ENCODE measurements around the gene RAPGEF5. TPM values are rescaled to one million over a fixed set of nuclear protein-coding genes. Genes with fewer than 3 reads are reported as not detected.

Gene RAPGEF5
- total RNA-seq, 1 experiment from 2014 or later = 5.6 TPM

DNA sequence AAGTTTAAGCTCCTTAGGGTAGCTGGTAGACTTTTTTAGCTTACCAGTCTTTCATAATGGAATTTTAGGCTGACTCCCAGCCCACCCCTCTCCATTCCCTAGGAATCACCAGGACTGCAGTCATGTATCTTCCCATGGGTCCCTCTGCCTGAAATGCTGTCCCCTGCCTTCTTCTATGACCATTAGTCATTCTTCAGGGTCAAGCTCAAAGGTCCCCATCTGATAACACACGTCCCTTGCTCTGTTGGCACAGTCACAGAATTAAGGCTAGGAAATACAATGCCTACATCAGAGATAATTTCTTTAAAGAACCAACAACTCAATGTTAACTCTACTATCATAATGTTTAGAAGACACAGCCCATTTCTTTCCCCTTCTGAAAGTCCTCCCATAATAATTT, 140.6 kb downstream of the RAPGEF5 start:
- H3K4me1 ChIP-seq (ENCODE audit: insufficient read depth, low read length) = no peaks in the 10 kb centered on the region
- ATAC-seq (no peak), DNase-seq (no peak)
- CTCF ChIA-PET = no interaction called here
- BruUV-seq (replicated peaks) = no TSS peak
- no peak overlapping the region for H3K4me2 ChIP-seq (ENCODE audit: low read length)
- no peaks in the 10 kb centered on the region for H3K79me2 ChIP-seq (ENCODE audit: low read length)
- H3F3A ChIP-seq (ENCODE audit: low read length, unreplicated experiment) = no peaks in the 10 kb centered on the region
- H3K9ac ChIP-seq (ENCODE audit: low read length) = no peak overlapping the region
- intact Hi-C loops (cut with micrococcal nuclease) = no loop called here
- no peaks in the 10 kb centered on the region for H3K27me3 ChIP-seq (ENCODE audit: low read length)
- no peaks in the 10 kb centered on the region for H4K20me1 ChIP-seq (ENCODE audit: low read length)
- no peak overlapping the region for H3K4me3 ChIP-seq (ENCODE audit: low read length)
- no peak for TF ChIP-seq EZH2phosphoT487 (IDR thresholded peaks at IDR 0.05; ENCODE audit: borderline replicate concordance, low read length)
- TF ChIP-seq, protein P1, sequence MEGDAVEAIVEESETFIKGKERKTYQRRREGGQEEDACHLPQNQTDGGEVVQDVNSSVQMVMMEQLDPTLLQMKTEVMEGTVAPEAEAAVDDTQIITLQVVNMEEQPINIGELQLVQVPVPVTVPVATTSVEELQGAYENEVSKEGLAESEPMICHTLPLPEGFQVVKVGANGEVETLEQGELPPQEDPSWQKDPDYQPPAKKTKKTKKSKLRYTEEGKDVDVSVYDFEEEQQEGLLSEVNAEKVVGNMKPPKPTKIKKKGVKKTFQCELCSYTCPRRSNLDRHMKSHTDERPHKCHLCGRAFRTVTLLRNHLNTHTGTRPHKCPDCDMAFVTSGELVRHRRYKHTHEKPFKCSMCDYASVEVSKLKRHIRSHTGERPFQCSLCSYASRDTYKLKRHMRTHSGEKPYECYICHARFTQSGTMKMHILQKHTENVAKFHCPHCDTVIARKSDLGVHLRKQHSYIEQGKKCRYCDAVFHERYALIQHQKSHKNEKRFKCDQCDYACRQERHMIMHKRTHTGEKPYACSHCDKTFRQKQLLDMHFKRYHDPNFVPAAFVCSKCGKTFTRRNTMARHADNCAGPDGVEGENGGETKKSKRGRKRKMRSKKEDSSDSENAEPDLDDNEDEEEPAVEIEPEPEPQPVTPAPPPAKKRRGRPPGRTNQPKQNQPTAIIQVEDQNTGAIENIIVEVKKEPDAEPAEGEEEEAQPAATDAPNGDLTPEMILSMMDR (conservative IDR thresholded peaks at IDR 0.05; ENCODE audit: low read depth, low read length) = no peak
- no peak for TF ChIP-seq EZH2 (IDR thresholded peaks at IDR 0.05; ENCODE audit: low read length, unreplicated experiment)
- POLR2A ChIA-PET (ENCODE audit: unreplicated experiment) = interaction anchor here (0.7 kb wide), 1 partner anchor 236 kb away, joined by 7 read pairs; no protein-coding TSS in a partner anchor
- no peaks in the 10 kb centered on the region for H3K36me3 ChIP-seq (ENCODE audit: low read depth, low read length)
- no peaks in the 10 kb centered on the region for H3K9me2 ChIP-seq (replicated peaks; ENCODE audit: low read length)
- H3K9me3 ChIP-seq (ENCODE audit: low read length) = no peaks in the 10 kb centered on the region
- H3K27ac ChIP-seq (ENCODE audit: low read length) = no peak overlapping the region
- H2AFZ ChIP-seq (ENCODE audit: low read length) = no peak overlapping the region

DNA sequence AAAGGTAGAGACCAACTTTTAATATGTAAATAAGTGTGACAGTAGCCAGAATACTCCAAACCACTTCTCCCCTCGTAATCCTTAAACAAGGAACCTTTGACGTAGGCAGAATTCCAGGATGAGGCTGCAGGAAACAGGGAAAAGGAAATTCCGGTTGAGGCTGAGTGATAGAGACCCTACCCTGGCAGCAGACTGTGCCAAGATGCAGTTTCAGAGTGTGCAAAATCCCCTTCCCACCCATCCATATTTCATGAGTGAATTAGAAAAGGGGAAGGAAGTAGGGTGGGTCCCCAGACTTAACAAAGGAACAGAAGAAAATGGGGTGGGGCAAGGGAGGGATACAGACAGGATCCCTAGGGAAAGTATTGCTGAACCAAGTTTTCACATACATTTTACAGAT, 143.0 kb downstream of the RAPGEF5 start:
- Histone ChIP-seq H3K79me2 (ENCODE audit: low read length) (no peaks in the 10 kb centered on the region), H3K4me3 (ENCODE audit: low read length) (no peak overlapping the region), H3K27ac (ENCODE audit: low read length) (no peak overlapping the region), H3K9me3 (ENCODE audit: low read length) (no peaks in the 10 kb centered on the region), H3F3A (ENCODE audit: low read length, unreplicated experiment) (no peaks in the 10 kb centered on the region), H3K9ac (ENCODE audit: low read length) (no peak overlapping the region), H2AFZ (ENCODE audit: low read length) (no peak overlapping the region), H4K20me1 (ENCODE audit: low read length) (no peaks in the 10 kb centered on the region), H3K27me3 (ENCODE audit: low read length) (no peaks in the 10 kb centered on the region), H3K36me3 (ENCODE audit: low read depth, low read length) (no peaks in the 10 kb centered on the region), H3K4me2 (ENCODE audit: low read length) (no peak overlapping the region), H3K4me1 (ENCODE audit: insufficient read depth, low read length) (peaks cover 4% of the 10 kb centered on the region), H3K9me2 (replicated peaks; ENCODE audit: low read length) (no peaks in the 10 kb centered on the region)
- no TSS peak for BruUV-seq (replicated peaks)
- TF ChIP-seq, protein P1 (conservative IDR thresholded peaks at IDR 0.05; ENCODE audit: low read depth, low read length) = no peak
- TF ChIP-seq EZH2 (IDR thresholded peaks at IDR 0.05; ENCODE audit: low read length, unreplicated experiment) (no peak), EZH2phosphoT487 (IDR thresholded peaks at IDR 0.05; ENCODE audit: borderline replicate concordance, low read length) (no peak)
- intact Hi-C loops (cut with micrococcal nuclease) = no loop called here
- ATAC-seq (no peak), DNase-seq (no peak)
- ChIA-PET POLR2A (ENCODE audit: unreplicated experiment) (no interaction called here), CTCF (no interaction called here)

DNA sequence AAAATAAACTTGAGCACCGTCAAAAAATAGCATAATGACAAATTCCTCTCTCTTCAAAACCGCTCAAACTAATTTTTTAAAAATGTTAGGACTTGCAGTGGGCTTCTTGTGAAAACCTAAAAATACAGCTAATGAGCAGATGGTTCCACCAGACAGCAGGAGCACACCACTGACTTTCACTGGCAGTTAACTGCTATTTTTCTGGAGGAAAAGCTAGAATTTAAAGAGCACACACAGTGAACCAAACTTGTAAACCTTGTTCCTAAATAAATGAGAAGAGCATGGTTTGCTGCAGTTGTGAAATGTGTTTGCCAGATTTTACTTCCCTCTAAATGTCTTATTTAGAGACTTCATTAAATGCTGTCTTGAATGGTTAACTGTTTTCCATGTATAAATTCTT, 143.9 kb downstream of the RAPGEF5 start:
- Histone ChIP-seq H3K36me3 (ENCODE audit: low read depth, low read length) (no peaks in the 10 kb centered on the region), H3K4me3 (ENCODE audit: low read length) (no peak overlapping the region), H3K79me2 (ENCODE audit: low read length) (no peaks in the 10 kb centered on the region), H2AFZ (ENCODE audit: low read length) (no peak overlapping the region), H3K9ac (ENCODE audit: low read length) (no peak overlapping the region), H3K9me3 (ENCODE audit: low read length) (no peaks in the 10 kb centered on the region), H3K4me1 (ENCODE audit: insufficient read depth, low read length) (peaks cover 10% of the 10 kb centered on the region), H3K27me3 (ENCODE audit: low read length) (no peaks in the 10 kb centered on the region), H3F3A (ENCODE audit: low read length, unreplicated experiment) (no peaks in the 10 kb centered on the region), H3K9me2 (replicated peaks; ENCODE audit: low read length) (no peaks in the 10 kb centered on the region), H4K20me1 (ENCODE audit: low read length) (no peaks in the 10 kb centered on the region), H3K27ac (ENCODE audit: low read length) (no peak overlapping the region), H3K4me2 (ENCODE audit: low read length) (no peak overlapping the region)
- BruUV-seq (replicated peaks) = no TSS peak
- ATAC-seq (no peak), DNase-seq (no peak)
- TF ChIP-seq EZH2phosphoT487 (IDR thresholded peaks at IDR 0.05; ENCODE audit: borderline replicate concordance, low read length) = no peak
- TF ChIP-seq EZH2 (IDR thresholded peaks at IDR 0.05; ENCODE audit: low read length, unreplicated experiment) = no peak
- TF ChIP-seq, protein P1 (conservative IDR thresholded peaks at IDR 0.05; ENCODE audit: low read depth, low read length) = no peak
- intact Hi-C loops (cut with micrococcal nuclease) = no loop called here
- CTCF ChIA-PET = no interaction called here
- POLR2A ChIA-PET (ENCODE audit: unreplicated experiment) = interaction anchor here (0.7 kb wide), 1 partner anchor 138 kb away, joined by 4 read pairs; no protein-coding TSS in a partner anchor

All from PC-3 (cell line).